ENCODE measurements around the gene SMIM5.

DNA sequence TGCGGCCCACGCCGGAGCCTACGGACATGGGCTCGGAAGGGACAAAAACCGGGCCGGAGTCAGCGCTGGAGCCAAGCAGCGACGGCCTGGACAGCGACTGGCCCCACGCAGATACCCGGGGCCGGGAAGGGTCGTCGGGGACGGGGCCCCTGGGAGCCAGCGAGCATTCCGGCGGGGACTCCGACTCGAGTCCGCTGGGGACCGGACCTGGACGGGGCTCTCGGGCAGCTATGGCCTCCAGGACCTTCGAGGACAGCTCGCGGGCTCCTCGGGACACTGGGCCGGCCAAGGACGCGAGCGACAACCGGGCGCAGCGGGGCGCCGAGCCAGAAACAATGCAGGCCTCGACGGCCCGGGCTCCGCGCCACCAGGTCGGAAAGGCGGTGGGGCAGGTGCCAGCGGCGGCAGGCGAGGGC, 44.6 kb upstream of the SMIM5 start:
- TF ChIP-seq, protein P1, sequence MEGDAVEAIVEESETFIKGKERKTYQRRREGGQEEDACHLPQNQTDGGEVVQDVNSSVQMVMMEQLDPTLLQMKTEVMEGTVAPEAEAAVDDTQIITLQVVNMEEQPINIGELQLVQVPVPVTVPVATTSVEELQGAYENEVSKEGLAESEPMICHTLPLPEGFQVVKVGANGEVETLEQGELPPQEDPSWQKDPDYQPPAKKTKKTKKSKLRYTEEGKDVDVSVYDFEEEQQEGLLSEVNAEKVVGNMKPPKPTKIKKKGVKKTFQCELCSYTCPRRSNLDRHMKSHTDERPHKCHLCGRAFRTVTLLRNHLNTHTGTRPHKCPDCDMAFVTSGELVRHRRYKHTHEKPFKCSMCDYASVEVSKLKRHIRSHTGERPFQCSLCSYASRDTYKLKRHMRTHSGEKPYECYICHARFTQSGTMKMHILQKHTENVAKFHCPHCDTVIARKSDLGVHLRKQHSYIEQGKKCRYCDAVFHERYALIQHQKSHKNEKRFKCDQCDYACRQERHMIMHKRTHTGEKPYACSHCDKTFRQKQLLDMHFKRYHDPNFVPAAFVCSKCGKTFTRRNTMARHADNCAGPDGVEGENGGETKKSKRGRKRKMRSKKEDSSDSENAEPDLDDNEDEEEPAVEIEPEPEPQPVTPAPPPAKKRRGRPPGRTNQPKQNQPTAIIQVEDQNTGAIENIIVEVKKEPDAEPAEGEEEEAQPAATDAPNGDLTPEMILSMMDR (IDR thresholded peaks at IDR 0.05): no peak
- no peak for TF ChIP-seq POLR2A (IDR thresholded peaks at IDR 0.05)
